BLaER1 (cell line): ENCODE data around the gene CTRB2.

ENCODE experiments used
- H3K27ac ChIP-seq: shearing (Covaris generic); formaldehyde crosslinking; 2 replicates; pipeline ENCODE4 v1.8.1; 2022
- H3K27me3 ChIP-seq: shearing (Covaris generic); formaldehyde crosslinking; 2 replicates; pipeline ENCODE4 v1.8.1; 2022
- H3K36me3 ChIP-seq: shearing (Covaris generic); formaldehyde crosslinking; 2 replicates; pipeline ENCODE4 v1.8.1; 2022
- H3K4me1 ChIP-seq: shearing (Covaris generic); formaldehyde crosslinking; 2 replicates; pipeline ENCODE4 v1.8.1; 2022
- H3K4me2 ChIP-seq: shearing (Covaris generic); formaldehyde crosslinking; 2 replicates; pipeline ENCODE4 v1.8.1; 2022
- H3K4me3 ChIP-seq: shearing (Covaris generic); formaldehyde crosslinking; 2 replicates; pipeline ENCODE4 v1.8.1; 2022
- H3K9ac ChIP-seq: shearing (Covaris generic); formaldehyde crosslinking; 2 replicates; pipeline ENCODE4 v1.8.1; 2022
- H3K9me3 ChIP-seq: shearing (Covaris generic); formaldehyde crosslinking; 2 replicates; pipeline ENCODE4 v1.8.1; 2022
- H4K20me1 ChIP-seq: shearing (Covaris generic); formaldehyde crosslinking; 2 replicates; pipeline ENCODE4 v1.8.1; 2022
- Cebpa-rat ChIP-seq: shearing (Covaris generic); IDR thresholded peaks from 2 replicates; pipeline ENCODE4 v1.8.1; 2022

Gene CTRB2

GRCh38 chr16:75206749-75207451 lies at the start of gene CTRB2:
CTRB2 (minus strand) TSS chr16:75207161; CDS start chr16:75207141, 20 bp downstream.
- Histone ChIP-seq H3K36me3 (no peaks in the 10 kb centered on the region), H3K9me3 (no peaks in the 10 kb centered on the region), H3K4me1 (peaks cover 9% of the 10 kb centered on the region), H3K4me3 (no peak within 1 kb of the TSS), H3K9ac (no peak within 1 kb of the TSS), H3K4me2 (no peak within 1 kb of the TSS), H3K27ac (no peak within 1 kb of the TSS), H4K20me1 (no peaks in the 10 kb centered on the region), H3K27me3 (no peaks in the 10 kb centered on the region)
- TF ChIP-seq Cebpa-rat: no peak

GRCh38 chr16:75256059-75256571 lies 49.2 kb upstream of the CTRB2 start:
- no peak overlapping the region for H3K9ac ChIP-seq
- TF ChIP-seq Cebpa-rat: no peak
- no peak overlapping the region for H3K27ac ChIP-seq
- peaks cover 8% of the 10 kb centered on the region for H3K4me1 ChIP-seq
- no peak overlapping the region for H3K4me2 ChIP-seq
- H3K4me3 ChIP-seq: no peak overlapping the region
- H3K36me3 ChIP-seq: no peaks in the 10 kb centered on the region
- H4K20me1 ChIP-seq: peaks cover 68% of the 10 kb centered on the region
- no peaks in the 10 kb centered on the region for H3K9me3 ChIP-seq
- H3K27me3 ChIP-seq: peaks cover 34% of the 10 kb centered on the region

GRCh38 chr16:75254359-75254837 lies 47.4 kb upstream of the CTRB2 start:
- no peak overlapping the region for H3K9ac ChIP-seq
- peaks cover 83% of the 10 kb centered on the region for H4K20me1 ChIP-seq
- H3K27me3 ChIP-seq: peaks cover 48% of the 10 kb centered on the region
- H3K4me2 ChIP-seq: no peak overlapping the region
- H3K4me3 ChIP-seq: no peak overlapping the region
- no peak for TF ChIP-seq Cebpa-rat
- no peaks in the 10 kb centered on the region for H3K36me3 ChIP-seq
- H3K4me1 ChIP-seq: peaks cover 18% of the 10 kb centered on the region
- H3K9me3 ChIP-seq: no peaks in the 10 kb centered on the region
- H3K27ac ChIP-seq: no peak overlapping the region

GRCh38 chr16:75252946-75253911 lies 46.3 kb upstream of the CTRB2 start:
- Histone ChIP-seq H4K20me1 (peaks cover 84% of the 10 kb centered on the region), H3K27ac (no peak overlapping the region), H3K4me2 (no peak overlapping the region), H3K36me3 (no peaks in the 10 kb centered on the region), H3K9me3 (no peaks in the 10 kb centered on the region), H3K27me3 (peaks cover 60% of the 10 kb centered on the region), H3K4me3 (no peak overlapping the region), H3K9ac (no peak overlapping the region), H3K4me1 (peaks cover 22% of the 10 kb centered on the region)
- no peak for TF ChIP-seq Cebpa-rat

GRCh38 chr16:75252049-75252864 lies 45.3 kb upstream of the CTRB2 start:
- Histone ChIP-seq H3K27me3 (peaks cover 70% of the 10 kb centered on the region), H4K20me1 (peaks cover 88% of the 10 kb centered on the region), H3K4me1 (peaks cover 29% of the 10 kb centered on the region), H3K36me3 (no peaks in the 10 kb centered on the region), H3K27ac (no peak overlapping the region), H3K9me3 (no peaks in the 10 kb centered on the region), H3K9ac (no peak overlapping the region), H3K4me3 (no peak overlapping the region), H3K4me2 (no peak overlapping the region)
- TF ChIP-seq Cebpa-rat: no peak

GRCh38 chr16:75251280-75252048 lies 44.5 kb upstream of the CTRB2 start, which contains the start of gene BCAR1:
BCAR1 (minus strand) TSS chr16:75251624; CDS start chr16:75251482, 142 bp downstream.
- Histone ChIP-seq H3K4me3 (peak within 1 kb of the TSS; percentile 70), H4K20me1 (peaks cover 88% of the 10 kb centered on the region), H3K27ac (no peak within 1 kb of the TSS), H3K4me1 (peaks cover 29% of the 10 kb centered on the region), H3K9me3 (no peaks in the 10 kb centered on the region), H3K27me3 (peaks cover 75% of the 10 kb centered on the region), H3K9ac (peak within 1 kb of the TSS; percentile 38; the same call in 1 of the 2 replicates), H3K4me2 (peak within 1 kb of the TSS; percentile 99), H3K36me3 (no peaks in the 10 kb centered on the region)
- no peak for TF ChIP-seq Cebpa-rat

GRCh38 chr16:75250809-75251279 lies 43.9 kb upstream of the CTRB2 start:
- no peak for TF ChIP-seq Cebpa-rat
- Histone ChIP-seq H3K27me3 (peaks cover 75% of the 10 kb centered on the region), H4K20me1 (peaks cover 89% of the 10 kb centered on the region), H3K9ac (peak overlapping the region; percentile 38; the same call in 1 of the 2 replicates), H3K36me3 (no peaks in the 10 kb centered on the region), H3K4me1 (peaks cover 29% of the 10 kb centered on the region), H3K9me3 (no peaks in the 10 kb centered on the region), H3K4me2 (peak overlapping the region; percentile 99), H3K4me3 (peak overlapping the region; percentile 70), H3K27ac (no peak overlapping the region)

GRCh38 chr16:75250089-75250808 lies 43.3 kb upstream of the CTRB2 start:
- Histone ChIP-seq H3K4me1 (peaks cover 33% of the 10 kb centered on the region), H3K27ac (no peak overlapping the region), H3K36me3 (no peaks in the 10 kb centered on the region), H3K27me3 (peaks cover 75% of the 10 kb centered on the region), H3K4me3 (peak overlapping the region; percentile 70), H4K20me1 (peaks cover 88% of the 10 kb centered on the region), H3K9me3 (no peaks in the 10 kb centered on the region), H3K9ac (0 out of 2 replicates have a peak overlapping the region, but pooled peaks have one; percentile 38), H3K4me2 (peak overlapping the region; percentile 99)
- no peak for TF ChIP-seq Cebpa-rat
